ENCODE data around the gene CDK4.

- TF ChIP-seq CTCF (conservative IDR thresholded peaks at IDR 0.05) (no peak; the same call in 1 of the 2 replicates), ZFX (IDR thresholded peaks at IDR 0.05) (no peak)
These were observed 14.3 kb downstream of the CDK4 start for GRCh38 chr12:57737467-57738460.

Measured in C4-2B (cell line).